HL-60 (cell line): ENCODE data around the gene KAZN.

ENCODE experiments used
- DNase-seq, 2 experiments: peaks; one replicate each; pipeline ENCODE4 v3.0.0-alpha.2; 2010 to 2020; ENCODE audit warnings: low read depth in 1 of 2, low spot score in 1 of 2
- H3K27ac ChIP-seq: fragments of 250-450 bp; sonication (Bioruptor Pico); replicated peaks from 2 replicates; pipeline ENCODE4 v1.5.1; 2020; ENCODE audit warnings: mild to moderate bottlenecking, moderate library complexity
- H3K27me3 ChIP-seq: fragments of 250-450 bp; sonication (Bioruptor Pico); 2 replicates; pipeline ENCODE4 v1.5.1; 2021; ENCODE audit warnings: mild to moderate bottlenecking, moderate library complexity; ENCODE audit not compliant: insufficient read depth, poor library complexity, severe bottlenecking
- H3K4me3 ChIP-seq: replicated peaks from 2 replicates; pipeline ENCODE4 v1.5.1; 2011; ENCODE audit warnings: mild to moderate bottlenecking, control low read depth, low read length; ENCODE audit not compliant: insufficient read depth
- GABPA ChIP-seq: IDR thresholded peaks from 2 replicates; pipeline ENCODE4 v1.6.1; 2012; ENCODE audit warnings: low read depth
- POLR2AphosphoS5 ChIP-seq: IDR thresholded peaks from 2 replicates; pipeline ENCODE4 v1.6.1; 2012; ENCODE audit warnings: low read depth
- SPI1 ChIP-seq: IDR thresholded peaks from 2 replicates; pipeline ENCODE4 v1.6.1; 2012; ENCODE audit warnings: low read depth, mild to moderate bottlenecking, borderline replicate concordance
- TF ChIP-seq, protein P1 (sequence below): IDR thresholded peaks from 2 replicates; pipeline ENCODE4 v1.6.1; 2012; ENCODE audit warnings: low read depth; ENCODE audit not compliant: insufficient replicate concordance
- TF ChIP-seq, protein P2 (sequence below): IDR thresholded peaks from one replicate; pipeline ENCODE4 v1.5.1; 2011; ENCODE audit warnings: low read length, control low read depth, inconsistent platforms; ENCODE audit not compliant: insufficient read depth

The KAZN gene

DNA sequence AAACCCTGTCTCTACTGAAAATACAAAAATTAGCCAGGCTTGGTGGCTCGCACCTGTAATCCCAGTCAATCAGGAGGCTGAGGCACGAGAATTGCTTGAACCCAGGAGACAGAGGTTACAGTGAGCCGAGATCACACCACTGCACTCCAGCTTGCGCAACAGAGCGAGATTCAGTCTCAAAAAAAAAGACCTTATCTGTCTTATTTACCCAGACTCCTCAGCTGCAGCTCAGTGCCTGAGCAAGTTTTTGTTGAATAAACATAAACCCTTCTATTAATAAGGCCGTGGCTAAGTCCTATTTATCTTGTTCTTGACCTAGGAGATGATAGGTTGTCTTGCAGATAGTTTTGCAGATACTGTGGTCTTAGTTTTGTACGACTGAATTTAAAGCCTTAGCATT lies 418.6 kb downstream of the KAZN start:
- Histone ChIP-seq H3K27me3 (no peaks in the 10 kb centered on the region), H3K27ac (no peak overlapping the region), H3K4me3 (no peak overlapping the region)
- TF ChIP-seq, protein P1, sequence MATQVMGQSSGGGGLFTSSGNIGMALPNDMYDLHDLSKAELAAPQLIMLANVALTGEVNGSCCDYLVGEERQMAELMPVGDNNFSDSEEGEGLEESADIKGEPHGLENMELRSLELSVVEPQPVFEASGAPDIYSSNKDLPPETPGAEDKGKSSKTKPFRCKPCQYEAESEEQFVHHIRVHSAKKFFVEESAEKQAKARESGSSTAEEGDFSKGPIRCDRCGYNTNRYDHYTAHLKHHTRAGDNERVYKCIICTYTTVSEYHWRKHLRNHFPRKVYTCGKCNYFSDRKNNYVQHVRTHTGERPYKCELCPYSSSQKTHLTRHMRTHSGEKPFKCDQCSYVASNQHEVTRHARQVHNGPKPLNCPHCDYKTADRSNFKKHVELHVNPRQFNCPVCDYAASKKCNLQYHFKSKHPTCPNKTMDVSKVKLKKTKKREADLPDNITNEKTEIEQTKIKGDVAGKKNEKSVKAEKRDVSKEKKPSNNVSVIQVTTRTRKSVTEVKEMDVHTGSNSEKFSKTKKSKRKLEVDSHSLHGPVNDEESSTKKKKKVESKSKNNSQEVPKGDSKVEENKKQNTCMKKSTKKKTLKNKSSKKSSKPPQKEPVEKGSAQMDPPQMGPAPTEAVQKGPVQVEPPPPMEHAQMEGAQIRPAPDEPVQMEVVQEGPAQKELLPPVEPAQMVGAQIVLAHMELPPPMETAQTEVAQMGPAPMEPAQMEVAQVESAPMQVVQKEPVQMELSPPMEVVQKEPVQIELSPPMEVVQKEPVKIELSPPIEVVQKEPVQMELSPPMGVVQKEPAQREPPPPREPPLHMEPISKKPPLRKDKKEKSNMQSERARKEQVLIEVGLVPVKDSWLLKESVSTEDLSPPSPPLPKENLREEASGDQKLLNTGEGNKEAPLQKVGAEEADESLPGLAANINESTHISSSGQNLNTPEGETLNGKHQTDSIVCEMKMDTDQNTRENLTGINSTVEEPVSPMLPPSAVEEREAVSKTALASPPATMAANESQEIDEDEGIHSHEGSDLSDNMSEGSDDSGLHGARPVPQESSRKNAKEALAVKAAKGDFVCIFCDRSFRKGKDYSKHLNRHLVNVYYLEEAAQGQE, result no peak
- TF ChIP-seq SPI1, result no peak
- TF ChIP-seq, protein P2, sequence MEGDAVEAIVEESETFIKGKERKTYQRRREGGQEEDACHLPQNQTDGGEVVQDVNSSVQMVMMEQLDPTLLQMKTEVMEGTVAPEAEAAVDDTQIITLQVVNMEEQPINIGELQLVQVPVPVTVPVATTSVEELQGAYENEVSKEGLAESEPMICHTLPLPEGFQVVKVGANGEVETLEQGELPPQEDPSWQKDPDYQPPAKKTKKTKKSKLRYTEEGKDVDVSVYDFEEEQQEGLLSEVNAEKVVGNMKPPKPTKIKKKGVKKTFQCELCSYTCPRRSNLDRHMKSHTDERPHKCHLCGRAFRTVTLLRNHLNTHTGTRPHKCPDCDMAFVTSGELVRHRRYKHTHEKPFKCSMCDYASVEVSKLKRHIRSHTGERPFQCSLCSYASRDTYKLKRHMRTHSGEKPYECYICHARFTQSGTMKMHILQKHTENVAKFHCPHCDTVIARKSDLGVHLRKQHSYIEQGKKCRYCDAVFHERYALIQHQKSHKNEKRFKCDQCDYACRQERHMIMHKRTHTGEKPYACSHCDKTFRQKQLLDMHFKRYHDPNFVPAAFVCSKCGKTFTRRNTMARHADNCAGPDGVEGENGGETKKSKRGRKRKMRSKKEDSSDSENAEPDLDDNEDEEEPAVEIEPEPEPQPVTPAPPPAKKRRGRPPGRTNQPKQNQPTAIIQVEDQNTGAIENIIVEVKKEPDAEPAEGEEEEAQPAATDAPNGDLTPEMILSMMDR, result no peak
- no peak for TF ChIP-seq GABPA
- no peak for TF ChIP-seq POLR2AphosphoS5
- DNase-seq, result no peak

DNA sequence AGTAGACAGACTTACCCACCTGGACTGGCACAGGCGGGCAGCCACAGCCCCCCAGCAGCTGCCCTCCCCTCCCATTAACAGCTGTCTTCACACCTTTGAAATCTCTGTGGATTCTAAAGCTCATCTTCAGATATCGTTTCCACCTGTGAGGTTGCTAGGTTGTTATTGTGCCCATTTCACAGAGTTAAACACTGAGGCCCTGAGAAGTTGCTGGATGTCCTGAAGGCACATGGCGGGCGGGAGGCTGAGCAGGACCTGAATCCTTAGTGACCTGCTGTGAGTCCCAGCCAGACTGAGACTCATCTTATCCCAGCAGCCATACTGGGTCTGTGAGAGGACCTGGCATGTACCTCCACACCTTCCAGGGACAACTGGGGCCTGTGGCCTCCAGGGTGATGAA lies 420.3 kb downstream of the KAZN start:
- H3K4me3 ChIP-seq, result no peak overlapping the region
- no peak overlapping the region for H3K27ac ChIP-seq
- H3K27me3 ChIP-seq, result no peaks in the 10 kb centered on the region
- TF ChIP-seq, protein P1, result no peak
- TF ChIP-seq GABPA, result no peak
- TF ChIP-seq, protein P2, result no peak
- TF ChIP-seq POLR2AphosphoS5, result no peak
- TF ChIP-seq SPI1, result no peak
- DNase-seq, result no peak

GRCh38 chr1:15020943-15021745 lies 422.7 kb downstream of the KAZN start:
- TF ChIP-seq POLR2AphosphoS5 (no peak), GABPA (no peak), SPI1 (no peak)
- TF ChIP-seq, protein P1, result no peak
- TF ChIP-seq, protein P2, result no peak

More at GRCh38 chr1:15020943-15021745, 422.7 kb downstream of the KAZN start:
- Histone ChIP-seq H3K27ac (no peak overlapping the region), H3K4me3 (no peak overlapping the region), H3K27me3 (no peaks in the 10 kb centered on the region)
- no peak for DNase-seq
